HG03039 (cell line): Measurements from ENCODE around the gene LAMA2.

Experiments
- ATAC-seq: cut with Tn5 transposase; IDR thresholded peaks from one replicate; pipeline ENCODE4 v1.9.1; 2021; ENCODE audit warnings: mild to moderate bottlenecking, moderate library complexity; ENCODE audit not compliant: unreplicated experiment

LAMA2 gene

DNA sequence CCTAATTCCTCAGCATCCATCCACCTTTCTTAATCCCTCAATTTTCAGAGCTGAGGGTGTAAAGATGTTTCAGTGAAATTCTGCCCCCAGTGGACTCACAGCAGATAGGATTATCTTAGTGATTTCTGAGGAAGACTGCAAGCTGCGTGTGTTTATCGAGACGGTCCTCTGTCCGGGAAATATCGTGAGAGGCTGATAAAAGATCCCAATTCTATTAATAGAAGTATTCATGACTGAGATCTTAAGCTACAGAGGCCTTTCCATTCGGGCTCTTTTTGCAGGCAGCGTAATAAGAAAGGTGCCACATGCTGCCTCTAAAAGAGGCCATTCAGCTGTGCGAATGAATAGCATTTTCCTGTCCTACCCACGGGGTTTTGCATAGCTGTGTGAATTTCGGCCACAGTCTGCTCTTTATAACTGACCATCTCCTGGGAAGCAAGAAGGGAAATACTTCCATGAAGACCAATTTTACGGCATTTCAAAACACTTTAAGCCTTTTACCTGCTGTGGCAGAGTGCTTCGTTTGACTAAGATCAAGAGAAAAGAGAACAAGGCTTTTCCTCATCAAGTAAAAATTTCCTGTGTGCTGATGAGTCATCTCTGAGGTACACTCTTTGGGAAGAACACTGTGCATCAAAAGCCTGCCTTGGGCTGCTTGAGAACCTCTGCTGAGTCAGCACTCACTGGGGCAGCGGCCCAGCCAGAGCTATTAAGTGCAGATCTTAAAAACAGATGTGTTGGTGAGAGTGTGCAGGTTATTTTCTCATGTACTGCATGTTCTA, 618.2 kb downstream of the LAMA2 start:
- ATAC-seq: no peak

DNA sequence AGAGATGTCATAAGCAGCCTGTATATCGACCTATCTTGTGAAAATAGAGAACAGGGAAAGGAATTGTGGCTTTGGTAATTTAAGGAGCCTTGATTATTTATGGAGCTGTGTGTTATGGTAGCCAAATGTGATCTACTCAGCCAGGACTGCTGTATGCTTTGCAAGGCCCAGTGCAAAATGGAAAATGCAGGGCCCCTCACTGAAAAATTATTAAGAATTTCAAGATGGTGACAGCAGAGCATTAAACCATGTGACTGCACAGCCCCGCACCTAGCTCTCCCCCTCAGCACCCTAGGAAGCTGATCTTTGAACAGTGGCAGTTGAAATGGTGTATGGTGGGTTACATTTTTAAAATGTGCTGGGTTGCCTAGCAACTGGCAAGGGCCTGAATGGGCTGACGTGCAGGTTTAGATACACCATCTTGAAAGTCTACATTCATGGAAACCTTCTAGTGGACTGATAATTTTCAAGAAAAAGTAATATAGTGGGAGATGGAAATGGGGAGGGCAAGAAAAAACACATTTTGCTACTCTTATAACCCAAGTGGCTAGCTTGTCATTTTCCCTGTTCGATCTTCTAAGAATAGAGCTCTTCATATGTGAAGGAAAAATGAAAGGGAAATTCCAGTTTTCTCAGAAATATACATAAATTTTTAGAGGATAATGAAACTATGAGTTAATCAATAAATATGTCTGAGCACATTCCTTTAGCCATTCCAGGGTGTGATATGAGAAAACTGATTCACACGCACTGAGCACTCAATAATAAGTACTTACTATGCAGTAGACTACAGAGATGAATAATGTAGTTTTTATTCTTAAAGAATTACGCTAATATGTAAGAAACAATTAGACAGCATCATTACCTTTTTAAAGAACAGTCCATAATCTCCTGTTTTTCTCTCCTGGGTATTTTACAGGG, 619.1 kb downstream of the LAMA2 start:
- ATAC-seq: no peak

DNA sequence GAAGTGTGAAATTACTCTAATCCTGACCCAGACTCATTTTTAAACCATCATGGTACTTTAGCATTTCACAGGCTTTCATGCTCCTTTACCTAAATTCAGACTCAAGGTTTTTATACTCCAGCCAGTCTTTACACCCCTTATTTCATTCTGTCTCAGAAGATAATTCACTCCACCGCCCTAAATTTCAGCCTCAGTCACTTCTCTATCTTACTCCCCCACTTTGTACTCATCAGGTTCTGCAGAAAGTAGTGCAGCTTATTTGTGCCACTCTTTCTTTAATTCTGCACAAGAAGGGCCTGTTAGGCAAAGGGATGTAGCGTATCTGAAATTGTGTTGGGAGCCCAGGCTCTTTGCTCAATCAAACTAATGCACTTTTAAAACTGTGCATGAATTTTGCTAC, 621.5 kb downstream of the LAMA2 start:
- no peak for ATAC-seq

DNA sequence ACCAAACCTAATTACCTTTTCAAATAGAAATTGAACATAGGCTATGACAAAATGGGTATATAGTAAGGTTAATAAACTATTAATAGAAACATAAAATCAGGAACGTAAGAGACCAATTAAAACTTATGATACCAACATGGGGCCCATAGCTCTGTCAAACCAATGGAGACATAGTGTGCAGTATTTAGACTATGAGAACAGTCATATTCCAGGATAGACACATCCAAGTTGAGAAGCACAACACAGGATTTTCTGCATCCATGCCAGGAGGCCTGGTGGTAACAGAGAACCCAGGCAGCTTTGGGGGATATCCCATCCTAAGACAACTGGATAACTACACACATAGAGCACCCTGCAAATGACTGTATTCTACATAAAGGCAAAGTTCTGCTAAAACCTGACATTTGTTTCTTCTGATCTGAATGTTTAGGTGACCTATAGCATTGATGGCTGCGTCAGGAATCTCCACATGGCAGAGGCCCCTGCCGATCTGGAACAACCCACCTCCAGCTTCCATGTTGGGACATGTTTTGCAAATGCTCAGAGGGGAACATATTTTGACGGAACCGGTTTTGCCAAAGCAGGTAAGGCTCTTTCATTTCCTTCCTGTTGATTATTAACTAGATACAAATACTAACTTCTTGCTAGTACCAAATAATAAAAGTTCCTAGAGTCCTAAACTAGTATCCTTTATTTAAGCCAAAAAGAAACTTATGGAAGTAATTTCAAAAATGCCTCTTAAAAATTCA, 624.3 kb downstream of the LAMA2 start:
- no peak for ATAC-seq

DNA sequence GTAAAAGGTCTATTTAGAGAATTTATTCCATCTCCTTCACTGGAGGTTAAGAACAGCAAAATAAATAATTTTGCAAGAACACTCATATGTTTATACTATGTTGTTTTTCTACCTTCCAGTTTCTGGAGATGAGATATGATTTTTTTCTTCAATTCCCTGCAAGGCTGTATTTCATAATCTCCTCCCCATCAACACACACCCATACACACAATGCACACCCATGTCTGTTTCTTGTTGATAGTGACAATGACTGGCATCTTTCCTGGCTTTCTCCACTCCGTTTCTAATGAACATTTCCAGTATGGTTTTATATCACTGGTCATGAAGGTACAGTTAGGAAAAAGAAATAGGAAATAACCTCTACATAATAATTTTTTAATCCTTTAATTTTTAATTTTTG, 624.9 kb downstream of the LAMA2 start:
- ATAC-seq: no peak

DNA sequence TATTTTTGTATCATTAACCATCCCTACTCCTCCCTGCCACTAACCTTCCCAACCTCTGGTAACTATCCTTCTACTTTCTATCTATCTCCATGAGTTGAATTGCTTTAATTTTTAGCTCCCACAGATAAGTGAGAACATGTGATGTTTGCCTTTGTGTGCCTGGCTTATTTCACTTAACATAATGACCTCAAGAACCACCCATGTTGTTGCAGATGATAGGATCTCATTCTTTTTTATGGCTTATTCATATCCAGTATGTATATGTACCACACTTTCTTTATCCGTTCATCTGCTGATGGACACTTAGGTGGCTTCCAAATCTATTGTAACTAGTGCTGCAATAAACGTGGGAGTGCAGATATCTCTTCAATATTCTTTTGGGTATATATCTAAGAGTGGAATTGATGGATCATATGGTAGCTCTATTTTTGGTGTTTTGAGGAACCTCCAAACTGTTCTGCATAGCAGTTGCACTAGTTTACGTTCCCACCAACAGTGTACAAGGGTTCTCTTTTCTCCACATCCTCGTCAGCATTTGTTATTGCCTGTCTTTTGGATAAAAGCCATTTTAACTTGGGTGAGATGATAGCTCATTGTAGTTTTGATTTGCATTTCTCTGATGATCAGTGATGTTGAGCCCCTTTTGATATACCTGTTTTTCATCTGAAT, 625.7 kb downstream of the LAMA2 start:
- no peak for ATAC-seq

DNA sequence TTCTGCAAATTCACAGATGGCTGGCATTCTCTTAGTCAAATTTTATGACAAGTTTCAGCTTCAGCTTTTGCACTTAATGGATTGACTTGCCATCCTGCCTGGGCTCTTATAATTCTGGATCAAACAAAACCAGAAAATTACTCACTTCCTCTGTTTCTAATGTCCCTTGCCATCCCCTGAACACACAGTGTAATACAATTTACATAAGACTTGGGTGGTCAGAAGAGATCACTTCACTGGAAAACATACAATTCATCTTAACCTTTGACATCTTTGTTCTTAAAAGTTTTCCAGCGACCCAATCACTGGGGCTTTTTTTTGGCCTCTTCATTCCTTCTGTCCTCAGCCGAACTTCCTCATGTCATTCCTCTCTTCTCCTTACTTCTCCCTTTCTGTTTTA, 628.0 kb downstream of the LAMA2 start:
- no peak for ATAC-seq

DNA sequence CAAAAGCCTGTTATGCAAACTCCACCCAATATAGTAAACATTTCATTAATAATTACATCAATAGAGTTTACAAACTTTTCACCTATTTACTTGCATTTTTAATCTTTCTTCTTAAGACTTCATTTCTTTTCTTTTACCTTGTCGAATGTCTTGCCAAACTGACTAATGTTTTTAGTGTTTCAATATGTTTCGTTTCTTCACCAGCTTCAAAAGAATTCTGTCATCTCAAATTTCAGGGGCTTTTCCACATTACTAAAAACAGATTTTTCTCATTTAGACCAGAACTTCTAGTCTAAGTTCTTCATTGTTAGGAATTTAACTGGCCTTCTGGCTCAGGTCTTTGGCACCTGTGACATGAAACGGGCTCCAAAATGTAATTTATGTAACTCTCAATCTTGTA, 630.5 kb downstream of the LAMA2 start:
- ATAC-seq: no peak

DNA sequence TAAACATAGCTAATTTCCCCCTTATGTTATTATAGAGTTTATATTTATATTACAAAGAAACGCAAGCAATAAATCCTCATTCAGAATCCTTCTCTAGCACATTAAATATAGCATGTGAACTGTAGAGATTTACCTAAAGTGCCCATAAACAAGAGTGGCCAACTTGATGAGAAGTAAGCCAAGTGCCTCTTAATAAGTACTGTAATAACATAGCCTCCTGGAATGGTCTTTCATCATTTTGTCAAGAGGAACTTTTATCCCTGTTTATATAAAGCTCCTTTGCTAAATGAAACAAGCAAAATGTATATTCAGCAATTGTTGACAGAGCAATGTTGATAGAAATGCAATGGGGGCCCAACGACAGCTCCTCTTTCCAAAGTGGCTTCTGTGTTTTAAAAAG, 632.1 kb downstream of the LAMA2 start:
- no peak for ATAC-seq

DNA sequence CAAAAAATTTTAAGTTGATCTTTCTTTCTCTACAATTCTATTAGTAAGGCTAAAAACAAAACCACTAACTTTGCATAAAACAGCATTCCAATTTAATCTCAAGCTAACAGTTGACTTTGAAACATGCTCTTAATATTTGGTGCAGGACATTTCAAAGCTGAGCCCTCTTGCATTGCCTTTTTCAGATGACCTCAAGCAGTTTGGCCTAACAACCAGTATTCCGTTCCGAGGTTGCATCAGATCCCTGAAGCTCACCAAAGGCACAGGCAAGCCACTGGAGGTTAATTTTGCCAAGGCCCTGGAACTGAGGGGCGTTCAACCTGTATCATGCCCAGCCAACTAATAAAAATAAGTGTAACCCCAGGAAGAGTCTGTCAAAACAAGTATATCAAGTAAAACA, 633.1 kb downstream of the LAMA2 start:
- ATAC-seq: no peak

DNA sequence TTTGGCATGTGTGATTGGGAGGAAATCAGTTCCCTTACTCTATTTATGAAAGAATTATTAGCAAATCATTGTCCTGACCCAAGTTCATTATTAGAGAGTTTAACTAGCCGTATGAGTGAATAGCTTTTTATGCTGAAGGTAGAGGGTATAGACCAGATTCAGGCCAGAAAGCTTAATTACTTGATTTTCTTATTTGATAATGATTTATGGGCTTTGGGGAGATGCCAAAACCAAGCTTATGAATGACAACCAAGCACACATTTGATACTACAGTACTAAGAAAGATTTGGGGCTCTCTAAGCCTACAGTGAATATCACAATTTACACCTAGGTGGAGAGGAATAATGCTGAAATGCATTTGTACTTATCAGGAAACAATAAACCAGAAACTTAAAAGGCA, 633.8 kb downstream of the LAMA2 start:
- no peak for ATAC-seq

DNA sequence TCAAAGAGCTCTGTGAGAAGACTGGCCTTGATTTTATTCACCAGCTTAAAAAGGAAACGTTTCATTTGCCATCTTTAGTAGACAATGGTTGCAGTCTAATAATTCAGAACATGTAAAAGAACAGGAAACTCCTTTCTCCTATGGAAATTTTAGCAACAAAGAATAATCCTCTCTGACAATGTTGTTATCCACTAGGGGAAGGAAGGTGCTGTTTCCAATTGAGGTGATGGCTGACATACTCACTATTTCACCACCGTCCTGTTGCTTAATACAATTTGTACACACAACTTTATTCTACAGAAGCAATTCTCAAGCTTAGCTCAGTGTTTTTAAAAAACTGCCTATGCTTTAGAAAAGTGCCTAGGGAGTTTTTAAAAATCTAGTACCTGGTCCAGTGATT, 634.4 kb downstream of the LAMA2 start:
- ATAC-seq: no peak

DNA sequence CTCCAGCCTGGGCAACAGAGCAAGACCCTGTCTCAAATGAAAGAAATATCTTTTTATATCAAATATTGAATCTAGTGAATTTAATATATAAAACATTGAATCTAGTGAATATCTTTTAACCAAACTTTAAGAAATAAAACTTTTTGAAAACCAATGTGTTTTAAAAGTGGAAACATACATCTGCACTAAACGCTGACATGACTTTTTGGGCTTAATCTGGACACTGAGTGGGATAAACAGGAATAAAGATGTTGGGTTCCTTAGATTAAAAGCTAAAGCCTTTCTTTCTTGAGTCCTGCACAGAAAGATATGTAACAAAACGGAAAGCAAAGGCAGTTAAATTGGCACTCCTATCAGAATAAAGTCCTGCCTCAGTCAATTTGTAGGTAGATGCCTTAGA, 636.8 kb downstream of the LAMA2 start:
- ATAC-seq: no peak

DNA sequence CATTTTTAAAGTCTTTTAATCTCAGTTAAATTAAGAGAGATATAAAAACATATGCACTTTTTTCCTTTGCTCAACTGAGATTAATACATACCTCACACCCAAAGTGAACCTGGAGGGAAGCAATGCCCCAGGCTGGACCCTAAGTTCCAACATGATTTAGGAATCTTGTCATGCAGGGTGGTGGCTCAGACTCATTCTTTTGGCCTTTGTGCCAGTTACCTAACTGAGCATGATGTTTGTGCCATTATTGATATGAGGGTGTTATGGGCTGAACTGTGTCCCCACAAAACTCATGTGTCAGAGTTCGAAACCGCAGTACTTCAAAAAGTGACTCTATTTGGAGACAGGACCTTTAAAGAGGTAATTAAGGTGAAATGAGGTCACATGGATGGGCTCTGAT, 639.0 kb downstream of the LAMA2 start:
- no peak for ATAC-seq

DNA sequence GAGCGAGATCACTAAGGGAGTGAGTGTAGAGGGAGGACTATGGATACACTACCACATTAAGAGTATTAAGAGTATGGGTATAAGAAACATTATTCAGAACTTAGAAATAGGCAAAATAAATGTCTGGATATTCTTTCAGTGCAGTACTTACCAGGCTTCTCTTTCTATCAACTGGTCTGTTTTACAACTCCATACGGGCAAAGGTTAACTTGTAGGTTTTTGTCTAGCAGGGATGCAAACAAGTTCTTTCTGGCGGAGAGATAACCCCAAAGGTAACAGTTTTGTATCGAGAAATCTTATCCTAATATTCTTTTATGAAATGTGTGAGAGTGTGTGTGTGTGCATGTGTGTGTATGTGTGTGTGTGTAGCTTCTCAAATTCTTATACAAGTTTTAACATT, 640.9 kb downstream of the LAMA2 start:
- no peak for ATAC-seq

DNA sequence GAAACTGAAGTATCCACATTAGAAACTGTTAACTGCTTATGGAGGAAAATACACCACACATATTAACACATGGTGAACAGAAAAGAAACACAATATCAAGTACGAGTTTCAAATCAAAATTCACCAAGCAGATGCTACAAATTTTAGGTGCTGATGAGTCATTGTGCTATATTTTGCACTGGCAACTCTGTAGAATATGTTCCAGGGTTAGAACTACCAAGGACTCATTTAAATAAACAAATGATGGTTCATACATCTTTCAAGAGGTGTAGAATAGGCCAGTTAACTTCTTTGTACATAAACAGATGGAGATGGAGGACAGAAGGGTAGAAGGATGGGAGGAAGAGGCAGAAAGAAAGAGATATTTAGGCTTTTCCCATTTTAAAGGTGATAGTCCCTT, 642.1 kb downstream of the LAMA2 start:
- no peak for ATAC-seq

DNA sequence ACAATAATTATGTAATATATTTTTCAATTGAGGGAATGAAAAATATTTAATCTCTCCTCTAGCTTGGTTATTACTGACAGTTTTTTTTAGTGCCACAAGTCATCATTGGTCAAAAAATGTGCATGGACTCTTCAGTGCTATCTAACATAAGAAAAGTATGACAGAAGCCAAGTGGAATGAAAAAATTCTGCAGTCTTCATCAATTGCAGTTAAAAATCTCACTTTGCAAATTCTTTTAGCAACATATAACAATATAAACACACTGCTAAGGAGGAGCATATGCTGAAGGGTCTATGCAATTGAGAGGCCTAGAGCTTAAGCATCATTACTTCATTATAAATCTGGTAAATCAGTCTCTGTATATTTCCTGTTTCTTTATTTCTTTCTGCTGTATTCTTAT, 652.0 kb downstream of the LAMA2 start:
- ATAC-seq: no peak

DNA sequence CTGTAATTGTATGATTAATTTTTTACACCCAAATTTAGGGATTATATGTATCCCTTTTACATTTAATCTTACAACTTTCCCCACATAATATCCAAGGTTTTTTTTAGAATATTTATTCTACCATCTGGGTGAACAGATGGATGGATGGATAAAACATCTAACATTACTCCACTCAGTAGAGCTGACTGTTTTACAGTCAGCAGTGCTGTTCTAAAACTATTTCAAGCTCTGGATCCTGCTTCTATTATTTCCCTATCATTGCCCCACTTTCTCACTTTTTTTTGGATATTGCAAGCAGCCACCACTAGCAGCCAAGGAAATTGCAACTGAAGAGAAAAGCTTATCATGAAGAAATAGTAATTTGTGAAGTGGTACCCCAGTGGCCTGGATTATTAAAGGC, 653.3 kb downstream of the LAMA2 start:
- ATAC-seq: no peak

DNA sequence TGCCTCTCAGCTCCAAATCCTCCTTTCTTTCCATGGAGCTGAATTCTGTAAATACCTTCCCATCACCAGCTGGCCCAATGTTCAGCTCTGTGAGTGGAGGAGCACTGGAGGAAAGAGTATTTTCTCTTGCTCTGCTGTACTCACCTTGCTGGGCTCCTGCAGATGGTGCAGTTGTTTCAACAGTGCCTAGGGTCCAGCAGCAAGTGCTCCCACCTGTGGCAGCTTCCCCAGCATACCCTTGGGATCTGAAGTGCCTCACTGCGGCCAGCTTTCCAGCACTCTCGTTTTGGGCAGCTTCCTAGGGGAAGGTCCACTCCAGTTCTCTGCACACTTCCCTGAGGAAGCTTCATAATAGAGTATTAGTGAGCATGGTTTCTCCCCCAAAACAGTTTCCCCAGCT, 656.1 kb downstream of the LAMA2 start:
- no peak for ATAC-seq

DNA sequence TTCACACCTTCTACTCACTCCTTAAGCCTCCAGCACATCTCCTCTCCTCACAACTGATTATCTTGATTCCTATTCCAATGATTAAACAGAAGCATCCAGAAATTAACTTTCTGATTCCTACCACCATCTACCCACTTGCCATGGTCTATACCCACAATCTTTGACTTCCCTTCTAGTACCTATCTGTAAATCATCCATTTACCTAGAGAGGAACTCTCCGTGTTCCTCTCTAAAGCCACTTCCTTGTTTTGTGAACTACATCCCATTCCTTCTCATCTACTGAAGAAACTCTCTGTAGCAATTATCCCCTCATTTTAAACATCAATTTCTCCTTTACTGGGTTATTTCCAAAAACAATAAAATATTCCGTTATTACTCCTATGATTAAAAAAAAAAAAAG, 659.8 kb downstream of the LAMA2 start:
- no peak for ATAC-seq

DNA sequence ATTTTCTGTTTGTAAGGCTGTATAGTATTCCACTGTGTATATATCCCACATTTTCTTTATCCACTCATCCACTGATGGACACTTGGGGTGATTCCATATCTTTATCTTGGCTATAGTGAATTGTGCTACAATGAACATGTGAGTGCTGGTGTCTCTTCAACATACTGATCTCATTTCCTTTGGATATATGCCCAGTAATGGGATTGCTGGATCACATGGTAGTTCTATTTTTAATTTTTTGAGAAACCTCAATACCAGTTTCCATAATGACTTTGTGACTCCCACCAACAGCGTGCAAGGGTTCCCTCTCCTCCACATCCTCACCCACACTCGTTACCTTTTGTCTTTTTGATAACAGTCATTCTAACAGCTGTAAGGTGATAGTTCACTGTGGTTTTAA, 661.0 kb downstream of the LAMA2 start:
- ATAC-seq: no peak
